Measurements from ENCODE around the gene EEF1A2. TPM values are rescaled to one million over a fixed set of nuclear protein-coding genes. Genes with fewer than 3 reads are reported as not detected.

Gene EEF1A2
- total and polyA plus RNA-seq, 2 donors (not counting 3 experiments of a cell fraction or from before 2014, with no cell fraction given) = 2.7 to 3.4 TPM

GRCh38 chr20:63492518-63492917 is 6.4 kb downstream of the EEF1A2 start:
- Histone ChIP-seq H3K4me2 (ENCODE audit: insufficient read depth, low read length) (no peak overlapping the region), H3K4me3 (replicated peaks in 1 of 3; ENCODE audit: insufficient read depth in 1 of 3, low read depth in 1 of 3, low read length in 3 of 3) (no peak overlapping the region), H3K9ac (replicated peaks; ENCODE audit: extremely low read depth, insufficient read depth, low read length) (no peak overlapping the region), H3K9me3 (replicated peaks; ENCODE audit: control insufficient read depth, insufficient read depth, low read length) (no peaks in the 10 kb centered on the region), H2AFZ (ENCODE audit: low read depth, low read length) (no peak overlapping the region), H4K20me1 (replicated peaks; ENCODE audit: control insufficient read depth, extremely low read depth, insufficient read depth, low read length) (no peaks in the 10 kb centered on the region), H3K27me3 (ENCODE audit: control insufficient read depth in 2 of 2, insufficient read depth in 2 of 2, low read length in 2 of 2) (no peaks in the 10 kb centered on the region), H3K4me1 (ENCODE audit: control insufficient read depth, extremely low read depth, insufficient read depth, low read length) (no peaks in the 10 kb centered on the region), H3K36me3 (ENCODE audit: control insufficient read depth in 2 of 2, extremely low read depth in 1 of 2, insufficient read depth in 2 of 2, low read length in 2 of 2) (no peaks in the 10 kb centered on the region), H3K79me2 (ENCODE audit: control insufficient read depth, insufficient read depth, low read length) (no peaks in the 10 kb centered on the region), H3K27ac (ENCODE audit: insufficient read depth, low read depth, low read length) (no peak overlapping the region), H3K9me1 (replicated peaks; ENCODE audit: control insufficient read depth, extremely low read depth, insufficient read depth, low read length) (no peaks in the 10 kb centered on the region)
- TF ChIP-seq POLR2A (IDR thresholded peaks at IDR 0.05; ENCODE audit: low read depth, low read length) (no peak), EZH2 (IDR thresholded peaks at IDR 0.05; ENCODE audit: borderline replicate concordance, low read depth, low read length, severe bottlenecking) (no peak), CTCF (IDR thresholded peaks at IDR 0.05; ENCODE audit: extremely low read depth in 1 of 2, insufficient read depth in 1 of 2, low read depth in 1 of 2, low read length in 2 of 2) (no peak), MAX (IDR thresholded peaks at IDR 0.05; ENCODE audit: insufficient read depth, insufficient read length) (no peak), FOS (IDR thresholded peaks at IDR 0.05; ENCODE audit: borderline replicate concordance, insufficient read depth, low read length) (no peak), JUN (IDR thresholded peaks at IDR 0.05; ENCODE audit: borderline replicate concordance, insufficient read depth, insufficient read length, low read depth) (no peak), POLR2AphosphoS5 (IDR thresholded peaks at IDR 0.05; ENCODE audit: insufficient read depth, low read depth, low read length) (no peak), GATA2 (IDR thresholded peaks at IDR 0.05; ENCODE audit: insufficient read depth, insufficient read length, low read depth, low read length) (no peak), MYC (IDR thresholded peaks at IDR 0.05; ENCODE audit: low read depth, low read length) (no peak)
- intact Hi-C loops (cut with micrococcal nuclease) = no loop called here
- dilution Hi-C loops (cut with MboI; ENCODE audit: extremely low pct_ligation_motif_present, low sequenced_read_pairs) = no loop called here
- CTCF ChIA-PET = no interaction called here
- BruUV-seq (replicated peaks) = no TSS peak
- no peak for FAIRE-seq
- POLR2A ChIA-PET = no interaction called here
- no peak for DNase-seq (ENCODE audit: low read depth, low spot score)

Data from endothelial cell of umbilical vein (primary cell).